Measurements from ENCODE around the gene BMP6.

DNA sequence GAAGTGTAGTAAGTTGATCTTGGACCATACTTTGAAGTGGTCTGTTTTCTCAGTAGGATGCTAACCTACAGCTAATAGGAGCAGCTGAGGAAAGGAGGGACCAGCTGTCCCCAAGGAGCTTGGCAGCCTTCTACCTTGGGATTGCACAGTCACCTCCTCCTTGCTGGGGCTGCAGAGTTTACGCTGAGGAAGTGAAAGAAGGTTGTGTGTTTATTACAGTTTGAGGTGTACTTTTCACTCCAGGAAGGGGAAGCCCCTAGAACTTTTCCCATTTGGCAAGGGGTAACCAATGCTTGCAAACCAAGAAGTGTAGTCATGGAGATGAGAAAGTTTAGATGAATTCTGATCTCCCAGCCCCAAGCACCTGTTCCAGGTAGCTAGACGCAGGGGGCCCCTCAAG is 58.8 kb downstream of the BMP6 start:
- TF ChIP-seq TAF1 (IDR thresholded peaks at IDR 0.05; ENCODE audit: borderline replicate concordance, insufficient read depth, low read length) = no peak
- TF ChIP-seq POLR2AphosphoS5 (IDR thresholded peaks at IDR 0.05; ENCODE audit: low read depth, low read length) = no peak
